SKM-1 (cell line): ENCODE data around the gene CA10.

Experiments
- DNase-seq: peaks from one replicate; lab custom pipeline; 2025; ENCODE audit not compliant: unreplicated experiment; lab: John Stamatoyannopoulos, UW

Gene CA10

DNA sequence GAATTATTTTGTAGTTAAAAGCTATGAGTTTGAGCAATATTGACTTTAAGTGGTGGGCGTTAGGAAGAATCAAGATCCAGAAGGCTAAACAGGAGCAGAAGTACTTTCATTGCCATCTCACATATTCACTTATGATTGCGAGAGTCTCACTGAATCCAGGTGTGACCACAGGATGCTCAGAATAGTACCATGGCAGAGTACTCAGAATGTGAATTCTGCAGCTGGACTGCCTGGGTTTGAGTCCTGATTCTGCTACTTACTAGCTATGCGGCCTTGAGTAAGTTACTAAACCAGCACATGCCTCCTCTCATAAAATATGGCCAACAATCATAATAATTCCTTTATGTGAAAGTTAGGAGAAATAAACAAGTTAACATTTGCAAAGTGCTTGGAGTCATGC, 109.5 kb downstream of the CA10 start:
- DNase-seq, result no peak

DNA sequence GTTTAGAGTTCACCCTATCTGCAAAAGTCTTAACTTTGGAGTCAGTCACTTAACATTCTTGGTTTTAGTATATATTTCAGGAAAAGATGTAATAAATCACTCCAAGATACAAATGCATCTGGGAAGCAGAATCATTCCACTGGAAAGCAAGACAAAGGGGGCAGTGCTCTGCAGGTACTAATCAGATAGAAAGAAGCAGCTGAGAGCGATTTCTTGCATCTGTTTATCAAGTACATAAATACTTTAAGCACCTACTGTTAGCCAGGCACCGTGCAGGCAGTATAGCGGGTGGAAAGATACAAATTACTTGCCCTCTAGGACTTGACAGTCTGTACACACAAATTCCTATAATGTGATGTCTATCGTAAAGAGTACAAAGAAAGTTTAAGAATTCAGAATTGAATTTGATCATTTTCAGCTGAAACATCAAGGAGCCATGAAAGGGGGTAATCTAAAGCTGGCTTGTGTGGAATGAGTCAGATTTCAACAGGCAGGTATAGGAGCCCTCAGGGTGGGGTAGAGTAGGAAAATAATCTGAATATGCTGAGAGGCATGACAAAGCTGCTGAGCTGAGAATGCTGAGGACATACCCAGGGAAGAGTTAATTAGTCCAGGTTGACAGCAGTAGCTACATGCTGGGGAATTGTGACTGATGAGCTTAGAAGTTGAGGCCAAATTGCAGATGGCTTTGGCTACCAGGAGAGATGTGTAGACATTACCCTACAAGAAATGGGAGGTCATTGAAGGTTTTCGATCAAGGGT, 110.2 kb downstream of the CA10 start:
- DNase-seq, result no peak

DNA sequence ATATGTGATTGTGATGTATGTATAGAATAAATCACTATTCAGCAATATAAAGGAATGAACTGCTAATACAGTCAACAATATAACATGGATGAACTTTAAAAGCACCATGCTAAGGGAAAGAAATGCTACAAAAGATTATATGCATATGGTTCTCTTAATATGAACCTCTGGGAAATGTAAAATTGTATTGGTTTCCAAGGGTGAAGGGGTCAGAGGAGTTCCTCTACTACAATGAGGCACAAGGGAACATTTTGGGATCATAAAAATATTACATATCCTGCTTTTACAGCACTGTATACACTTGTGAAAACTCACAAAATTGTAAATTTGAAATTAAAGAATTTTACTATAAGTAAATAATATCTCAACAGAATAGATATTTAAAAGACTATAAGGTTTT, 111.4 kb downstream of the CA10 start:
- DNase-seq, result no peak

DNA sequence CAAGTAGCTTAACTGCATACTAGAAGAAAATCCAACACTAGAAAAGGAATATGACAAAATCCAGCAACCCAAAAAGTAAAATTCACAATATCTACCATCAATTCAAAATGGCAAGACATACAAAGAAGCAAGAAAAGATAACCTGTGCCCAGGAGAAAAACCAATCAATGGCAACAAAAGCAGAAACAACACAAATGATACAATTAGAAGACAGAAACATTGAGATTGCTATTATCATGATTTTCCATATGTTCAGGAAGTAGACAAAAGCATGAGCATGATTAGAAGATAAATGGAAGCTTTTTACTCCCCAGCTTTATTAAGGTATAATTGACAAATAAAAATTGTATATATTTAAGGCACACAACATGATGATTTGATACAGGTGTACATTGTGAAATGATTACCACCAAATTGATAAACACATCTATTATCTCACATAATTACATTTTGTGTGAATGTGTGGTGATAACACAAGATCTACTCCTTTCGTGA, 117.3 kb downstream of the CA10 start:
- DNase-seq, result no peak

DNA sequence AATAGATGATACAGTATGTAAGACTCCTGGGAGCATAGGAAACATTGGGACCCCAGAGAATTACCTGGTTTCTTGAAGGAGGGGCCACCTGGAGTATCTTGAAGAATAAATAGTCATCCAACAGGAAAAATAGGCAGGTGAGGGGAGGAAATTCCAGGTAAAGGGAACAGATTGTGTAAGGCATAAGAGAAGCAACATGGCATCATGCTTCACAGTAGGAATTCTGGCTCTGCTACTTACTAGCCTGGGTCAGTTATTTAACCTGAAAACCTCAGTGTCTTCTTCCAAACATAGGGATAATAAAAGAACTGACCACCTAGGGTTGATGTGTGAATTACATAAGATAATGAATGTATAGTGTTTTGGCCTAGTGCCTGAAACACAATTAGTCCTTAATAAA, 122.1 kb downstream of the CA10 start:
- no peak for DNase-seq

DNA sequence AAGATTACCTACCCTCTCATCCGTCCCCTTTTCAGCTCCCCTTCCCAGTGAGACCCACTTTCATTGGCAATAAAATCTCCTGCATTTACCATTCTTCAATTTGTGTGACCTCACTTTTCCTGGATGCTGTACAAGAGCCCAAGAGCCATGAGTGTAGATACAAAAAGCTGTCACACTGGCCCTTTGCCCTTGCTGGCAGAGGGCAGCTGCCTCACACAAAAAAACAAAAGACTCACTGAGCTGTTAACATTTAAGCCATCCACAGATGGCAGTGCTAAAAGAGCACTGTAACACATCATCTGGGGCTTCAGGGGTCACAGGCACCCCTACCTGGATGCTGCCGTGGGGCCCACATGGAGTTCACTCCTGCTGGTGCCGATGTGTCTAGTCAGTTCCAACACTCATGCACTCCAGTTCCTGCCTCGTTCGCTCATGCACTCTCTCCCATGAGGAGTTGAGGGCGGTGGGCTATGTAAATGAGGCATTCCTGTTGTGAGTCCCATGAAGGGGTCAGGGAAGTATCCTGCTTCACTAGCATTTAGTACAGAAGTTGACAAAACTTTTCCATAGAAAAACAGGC, 123.1 kb downstream of the CA10 start:
- no peak for DNase-seq

DNA sequence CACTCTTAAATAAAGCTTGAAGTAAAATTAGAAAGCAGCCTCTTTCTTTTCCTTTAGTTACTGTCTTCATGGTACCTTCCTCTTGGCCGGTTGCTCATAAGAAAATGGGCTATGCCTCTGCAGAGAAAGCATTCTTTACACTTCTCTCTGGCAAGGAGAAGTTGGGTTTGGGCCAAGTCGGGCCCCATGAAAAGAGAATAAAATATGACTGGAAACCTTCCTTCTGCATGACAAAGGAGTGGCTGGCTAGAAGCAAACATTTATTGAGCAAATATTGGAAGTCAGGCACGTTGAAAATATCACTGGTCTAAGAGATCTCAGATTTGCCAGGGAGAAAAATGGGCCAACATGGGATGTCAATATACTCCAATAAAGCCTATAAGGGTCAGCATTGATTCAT, 126.1 kb downstream of the CA10 start:
- DNase-seq, result no peak

DNA sequence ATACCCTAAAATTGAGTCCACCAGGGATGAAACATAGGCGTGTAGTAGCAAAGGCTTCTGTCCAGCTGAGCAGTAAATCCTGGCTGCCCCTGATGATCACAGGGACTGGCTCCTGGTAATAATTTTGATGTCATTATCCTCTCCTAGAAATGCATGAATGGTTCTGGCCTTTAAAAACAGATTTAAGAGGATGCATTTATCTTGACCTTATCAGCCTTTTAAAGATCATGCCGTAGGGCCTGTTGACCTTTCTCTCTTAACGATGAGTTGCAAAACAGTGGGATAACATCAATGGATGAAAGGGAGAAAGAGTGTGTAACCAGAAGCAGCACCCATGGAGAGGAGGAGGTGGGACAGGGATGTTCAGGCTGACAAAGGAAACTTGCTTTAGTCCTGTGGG, 128.5 kb downstream of the CA10 start:
- no peak for DNase-seq

DNA sequence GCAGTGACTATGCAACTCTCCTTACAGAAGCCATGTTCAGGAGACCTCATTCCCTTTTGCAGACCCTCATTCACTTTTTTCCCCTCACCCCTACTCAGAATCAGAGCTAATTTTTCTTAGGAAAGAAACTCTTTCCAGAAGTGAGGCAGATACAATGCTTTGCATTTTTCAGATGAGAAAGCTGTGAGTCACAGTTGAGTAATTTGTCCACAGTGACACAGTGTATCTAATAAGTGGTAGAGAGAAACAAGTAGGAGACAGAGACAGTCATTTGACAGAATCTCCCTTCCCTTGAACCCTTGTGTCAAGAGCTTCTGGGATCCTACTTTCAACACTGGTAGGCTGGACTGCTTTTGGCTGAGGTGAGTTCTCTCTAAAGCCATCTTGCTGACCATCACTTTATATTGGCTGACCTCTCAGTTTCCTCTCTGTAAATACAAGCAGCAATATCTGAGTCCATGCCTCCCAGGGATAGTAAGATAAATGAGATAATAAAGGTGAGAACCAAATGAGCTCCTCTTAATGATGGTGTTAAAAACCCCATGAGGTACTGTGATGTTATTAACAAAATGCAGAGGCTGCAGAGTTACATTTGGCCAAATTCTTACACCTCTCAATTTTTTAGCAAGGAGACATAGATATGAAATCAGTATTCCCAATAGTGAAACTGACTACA, 130.8 kb downstream of the CA10 start:
- no peak for DNase-seq

DNA sequence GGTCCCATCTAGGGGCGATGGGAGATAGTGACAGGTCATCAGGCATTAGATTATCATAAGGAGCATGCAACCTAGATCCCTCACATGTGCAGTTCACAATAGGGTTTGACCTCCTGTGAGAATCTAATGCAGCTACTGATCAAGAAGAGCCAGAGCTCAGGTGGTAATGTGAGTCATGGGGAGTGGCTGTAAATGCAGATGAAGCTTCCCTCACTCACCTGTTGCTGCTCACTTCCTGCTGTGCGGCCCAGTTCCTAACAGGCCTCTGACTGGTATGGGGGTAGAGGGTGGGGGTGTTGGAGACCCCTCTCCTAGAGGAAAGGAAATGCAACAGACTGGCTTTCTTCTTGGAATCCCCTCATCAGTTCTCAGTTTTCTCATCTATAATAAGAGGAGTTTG, 131.4 kb downstream of the CA10 start:
- no peak for DNase-seq

DNA sequence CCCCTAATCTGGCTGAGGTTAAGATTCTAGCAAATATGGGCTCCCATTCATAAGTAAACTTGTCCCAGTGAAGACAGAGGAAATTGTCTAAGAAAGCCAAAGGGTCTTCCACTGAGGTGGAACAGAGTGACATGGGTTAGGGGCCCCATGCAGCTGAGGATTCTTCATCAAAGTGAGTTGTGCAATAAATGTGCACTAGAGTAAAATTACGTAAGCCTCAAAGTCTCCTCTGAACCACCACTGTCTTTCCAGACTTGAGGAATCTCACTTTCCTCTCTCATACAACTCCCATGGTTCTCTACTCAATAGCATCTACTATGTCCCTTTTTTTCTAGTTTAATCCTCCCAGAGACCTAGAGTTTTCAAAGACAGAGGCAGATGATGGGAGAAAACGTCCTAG, 132.4 kb downstream of the CA10 start:
- DNase-seq, result no peak

DNA sequence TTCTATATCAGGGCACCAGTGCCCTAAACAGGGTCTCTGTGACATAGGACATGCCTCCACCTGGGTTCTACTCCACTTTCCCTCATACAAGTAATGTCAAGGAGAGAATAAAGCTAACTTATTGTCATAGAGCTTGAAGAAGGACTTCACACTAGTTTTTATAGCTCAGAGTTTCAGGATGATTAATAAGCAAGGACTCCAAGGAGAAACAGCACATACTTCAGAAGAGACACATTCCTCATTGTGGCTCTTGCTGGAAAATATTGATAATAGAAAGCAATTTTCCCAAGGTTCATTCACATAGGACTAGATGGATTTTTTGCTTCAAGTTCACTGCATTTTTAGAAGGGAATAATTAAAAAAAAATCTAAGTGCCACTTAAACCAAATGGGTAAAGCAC, 133.3 kb downstream of the CA10 start:
- DNase-seq, result no peak

DNA sequence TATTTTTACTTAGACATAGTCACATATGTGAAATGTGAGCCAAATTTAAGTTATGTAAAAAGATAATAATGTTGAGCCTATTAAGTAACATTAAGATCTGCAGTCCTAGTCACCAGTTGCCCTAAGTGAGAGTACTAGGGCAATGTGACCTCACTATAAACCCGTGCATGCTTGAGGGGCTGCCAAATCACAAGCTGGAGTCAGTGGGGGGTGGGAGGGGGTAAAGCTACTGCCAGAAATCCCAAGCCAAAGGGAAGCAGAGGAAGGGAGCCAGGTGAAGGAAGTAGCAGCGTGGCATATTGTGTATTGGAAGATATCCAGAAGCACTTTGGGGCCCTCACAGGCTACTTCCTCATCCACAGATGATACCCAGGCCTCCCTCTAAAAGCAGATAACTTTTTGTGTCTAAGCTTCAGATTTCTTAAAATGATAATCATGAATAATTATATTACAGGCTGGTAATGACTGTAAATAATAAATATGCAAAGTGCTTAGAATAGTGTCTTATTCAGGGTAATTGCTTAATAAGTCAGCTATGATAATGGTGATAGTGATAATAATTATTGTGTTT, 134.1 kb downstream of the CA10 start:
- no peak for DNase-seq

DNA sequence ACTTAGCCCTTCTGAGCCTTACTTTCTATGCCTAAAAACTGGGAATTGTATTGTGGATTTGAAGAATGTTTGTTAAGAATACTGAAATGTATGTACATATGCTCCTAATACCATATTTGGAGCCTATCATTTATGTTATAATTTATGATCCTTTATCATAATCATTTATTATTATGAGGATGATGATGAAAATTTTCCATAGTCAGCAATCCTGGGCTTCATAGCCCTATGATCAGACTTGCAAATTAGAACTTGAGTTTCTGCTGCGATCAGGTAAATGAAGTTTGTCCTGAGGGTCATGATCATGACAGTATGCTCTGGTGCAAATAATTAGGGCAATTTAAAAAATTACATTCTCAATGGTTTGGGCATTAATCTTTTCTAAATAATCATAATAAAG, 147.4 kb downstream of the CA10 start:
- no peak for DNase-seq

DNA sequence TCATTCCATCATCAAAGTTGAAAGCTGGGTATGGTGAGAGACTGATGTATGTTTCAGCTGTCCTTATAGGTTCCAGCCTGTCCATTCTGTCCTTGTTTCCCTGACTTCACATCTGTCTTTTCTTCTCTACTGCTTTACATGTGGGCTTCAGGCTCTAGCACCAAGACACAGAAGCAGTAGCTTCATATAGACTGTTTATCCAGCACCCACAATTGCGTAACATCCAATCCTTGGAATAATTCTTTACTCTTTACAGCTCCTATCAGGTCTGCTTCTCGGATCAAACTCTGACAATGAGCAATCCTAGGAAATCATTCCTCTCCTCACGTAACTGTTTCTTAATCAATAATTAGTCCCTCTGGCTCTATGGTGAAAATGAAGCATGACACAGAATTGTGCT, 158.9 kb downstream of the CA10 start:
- DNase-seq, result no peak

DNA sequence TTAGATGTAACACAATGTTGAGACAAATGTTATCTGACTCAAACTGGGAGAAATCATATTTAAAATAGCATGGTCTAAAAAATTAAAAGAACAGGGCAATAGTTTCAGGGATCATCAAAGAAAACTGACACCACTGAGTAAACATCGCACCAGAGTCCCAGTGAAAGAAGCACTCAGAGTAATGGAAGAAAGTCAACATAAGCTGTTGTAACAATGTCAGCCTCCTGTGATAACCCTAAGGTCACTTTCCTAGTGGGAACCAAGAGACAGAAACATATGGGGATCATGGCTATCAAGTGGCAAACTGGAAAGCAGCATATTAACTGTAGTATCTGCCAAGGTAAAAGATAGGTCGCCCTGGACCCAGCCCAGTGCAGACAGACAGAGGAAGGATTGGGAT, 160.8 kb downstream of the CA10 start:
- DNase-seq, result no peak

DNA sequence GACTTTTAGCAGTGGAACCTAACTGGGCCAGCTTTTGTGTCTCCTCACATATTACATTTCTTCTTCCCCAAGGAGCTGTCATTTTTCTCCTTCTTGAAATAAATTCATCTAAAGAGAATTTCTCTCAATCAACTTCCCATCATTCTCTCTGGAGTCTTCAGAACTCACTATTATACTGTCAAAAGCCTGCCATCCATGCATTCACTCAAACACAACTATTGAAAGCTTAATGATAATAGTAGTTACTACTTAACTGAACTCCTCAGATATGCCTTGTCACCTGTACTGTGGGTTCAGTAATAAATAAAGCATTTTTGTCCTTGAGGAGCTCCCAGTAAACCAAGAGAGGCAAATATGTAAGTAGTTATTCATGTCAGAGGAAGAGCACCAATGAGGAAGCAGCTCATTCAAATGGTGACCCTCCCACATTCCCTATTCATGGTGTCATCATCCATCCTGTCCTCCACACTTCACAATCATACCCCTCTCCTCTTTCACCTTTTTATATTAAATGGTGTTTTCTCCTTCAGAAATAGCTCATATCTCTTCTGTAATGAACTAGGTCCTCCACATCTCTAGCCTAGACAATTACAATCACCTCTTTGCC, 162.6 kb downstream of the CA10 start:
- no peak for DNase-seq

DNA sequence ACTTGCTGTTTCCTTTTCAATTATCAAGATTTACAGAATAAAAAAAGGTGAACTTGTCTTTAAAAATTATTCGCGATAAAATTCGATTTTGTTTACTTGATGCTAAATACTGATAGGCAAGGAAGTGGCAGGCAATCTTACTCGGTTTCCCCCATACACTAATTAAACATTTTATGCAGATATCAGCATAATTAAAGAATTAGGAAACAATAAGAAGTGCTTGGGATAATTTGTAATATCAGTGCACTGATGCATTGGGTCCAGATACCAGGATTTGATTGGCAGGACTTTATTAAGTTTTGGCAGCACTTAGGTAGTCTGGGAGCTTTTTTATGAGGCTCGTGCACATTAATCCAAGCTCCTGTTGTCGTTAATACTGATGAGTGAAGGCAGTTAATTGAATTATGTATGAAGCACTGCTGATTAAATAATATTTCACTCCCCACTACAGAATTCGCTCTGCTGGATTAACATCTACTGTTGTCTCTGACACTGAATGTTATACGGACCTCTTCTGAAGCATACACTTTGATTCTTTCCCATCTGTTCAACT, 165.6 kb downstream of the CA10 start:
- no peak for DNase-seq

DNA sequence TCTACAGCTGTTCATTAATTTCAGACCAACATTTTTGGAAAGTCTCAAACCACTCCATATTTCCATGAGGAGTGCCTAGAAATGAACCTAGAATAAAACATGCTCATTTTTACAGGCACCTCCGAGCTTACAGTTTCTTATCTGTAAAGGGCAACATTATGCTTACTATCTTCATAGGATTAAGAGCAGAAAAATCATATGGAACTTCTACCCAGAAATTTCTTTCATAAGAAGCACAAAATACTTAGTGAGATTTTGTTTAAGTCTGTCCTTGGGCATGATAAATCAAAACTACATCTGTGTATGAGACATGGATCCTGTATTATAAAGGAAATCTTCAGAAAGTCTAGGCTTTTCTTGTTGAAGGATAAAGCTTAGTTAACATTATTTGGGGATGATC, 187.4 kb downstream of the CA10 start:
- no peak for DNase-seq

DNA sequence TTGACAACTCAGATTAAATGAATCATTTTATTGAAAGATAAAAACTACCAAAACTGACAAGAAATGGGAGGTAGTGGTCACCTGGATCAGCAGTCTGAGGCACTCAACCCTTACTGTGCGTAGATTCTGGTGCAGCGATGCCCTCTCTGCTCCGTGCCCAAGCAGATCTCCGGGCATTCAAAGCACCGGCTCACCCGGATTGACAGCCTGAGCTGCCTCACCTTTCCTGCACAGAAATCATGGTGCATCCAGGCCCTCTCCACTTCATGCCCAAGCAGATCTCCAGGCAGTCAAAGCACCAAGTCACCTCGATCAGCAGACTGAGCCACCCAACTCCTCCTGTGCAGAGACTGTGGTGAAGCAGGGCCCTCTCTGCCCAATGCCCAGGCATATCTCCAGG, 196.8 kb downstream of the CA10 start:
- DNase-seq, result no peak

DNA sequence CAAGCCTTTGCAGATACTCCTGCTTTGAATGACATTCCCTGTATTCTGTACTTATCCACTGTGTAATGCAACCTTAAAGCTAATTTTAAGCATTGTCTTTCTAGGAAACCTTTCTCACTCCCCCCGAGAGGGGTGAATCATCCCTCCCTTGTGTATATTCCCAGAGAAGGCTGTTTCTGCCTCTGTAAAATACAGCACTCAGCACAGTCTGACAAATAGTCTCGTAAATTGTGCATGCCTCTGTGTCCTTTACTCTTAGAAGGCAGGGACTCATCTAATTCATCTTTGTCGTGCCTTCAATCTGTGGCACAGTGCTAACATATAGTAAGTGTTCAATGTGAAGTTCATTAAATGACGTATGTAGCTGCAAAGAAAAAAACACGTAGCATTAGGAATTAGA, 200.7 kb downstream of the CA10 start:
- no peak for DNase-seq
